SK-N-MC (cell line): ENCODE measurements around the gene PNMA1.

Experiments
- EZH2 ChIP-seq: fragments of 200-600 bp; sonication (generic); IDR thresholded peaks from one replicate; pipeline ENCODE4 v1.6.1; 2017; ENCODE audit warnings: antibody characterized with exemption
- POLR2AphosphoS5 ChIP-seq: IDR thresholded peaks from 2 replicates; pipeline ENCODE4 v1.6.1; 2012; ENCODE audit warnings: mild to moderate bottlenecking, low read depth, low read length, borderline replicate concordance

DNA sequence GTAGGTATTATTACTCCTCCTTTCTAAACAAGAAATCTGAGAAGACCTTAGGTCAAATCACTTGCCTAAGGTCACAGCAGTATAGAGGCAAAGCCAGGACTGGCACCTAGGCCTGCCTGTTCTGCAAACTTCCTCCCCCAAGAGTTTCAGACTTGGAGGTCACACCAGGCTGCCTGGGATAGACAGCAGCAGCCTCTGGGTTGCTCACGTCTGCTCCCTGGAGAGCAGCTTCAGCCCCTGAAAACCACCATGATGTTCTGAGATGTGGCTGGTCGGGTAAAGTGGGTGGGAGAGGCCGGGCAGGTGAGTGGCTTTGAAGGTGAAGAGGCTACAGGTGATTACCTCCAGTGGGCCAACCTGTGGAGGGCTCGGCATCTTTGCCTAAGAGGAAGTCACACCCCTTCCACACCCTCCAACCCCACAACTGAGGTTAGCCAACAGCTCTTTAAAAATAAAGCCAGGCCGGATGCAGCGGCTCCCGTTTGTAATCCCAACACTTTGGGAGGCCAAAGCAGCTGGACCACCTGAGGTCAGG lies 37.0 kb upstream of the PNMA1 start:
- no peak for TF ChIP-seq EZH2
- no peak for TF ChIP-seq POLR2AphosphoS5
